Fibroblast of peridontal ligament (primary cell): Measurements from ENCODE around the gene CLK3.

ENCODE experiments used
- DNase-seq: peaks from one replicate; pipeline ENCODE4 v3.0.0-alpha.2; 2010; ENCODE audit errors: extremely low read depth

The CLK3 gene

DNA sequence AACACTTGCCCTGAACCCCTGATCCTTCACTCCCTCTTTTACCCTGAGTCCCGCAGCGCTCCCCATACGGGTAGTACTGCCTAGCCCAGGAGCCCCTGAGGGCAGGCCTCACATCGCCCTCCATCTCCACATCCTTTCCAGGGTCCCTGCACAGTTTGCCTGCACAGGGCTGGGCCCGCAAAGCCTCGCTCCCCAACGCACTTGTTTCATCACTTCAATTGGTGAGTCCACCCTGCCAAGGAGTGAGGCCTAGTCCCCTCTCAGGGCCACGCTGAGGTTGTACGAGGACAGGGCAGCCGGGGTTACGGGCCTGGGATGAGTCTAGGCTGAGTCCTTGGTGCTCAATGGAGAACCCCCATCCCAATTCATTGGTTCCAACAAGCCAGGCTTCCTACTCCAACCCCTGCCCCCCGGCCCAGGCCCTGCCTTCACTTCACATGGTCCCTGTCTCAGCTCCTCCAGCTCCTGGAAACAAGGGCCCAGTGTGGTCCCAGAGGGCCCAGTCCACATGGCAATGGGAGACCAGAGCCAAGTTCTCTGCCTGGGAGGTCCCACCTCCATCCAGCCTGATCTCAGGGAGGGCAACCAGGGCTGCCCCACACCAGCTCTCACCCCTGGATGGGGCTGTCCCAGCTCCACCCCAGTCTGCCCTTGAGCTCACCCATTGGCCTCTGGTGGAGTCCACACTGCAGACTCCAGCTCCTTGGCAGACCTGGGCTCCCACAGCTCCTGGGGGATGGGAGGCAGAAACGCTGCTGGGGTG, 12.4 kb upstream of the CLK3 start:
- no peak for DNase-seq

- DNase-seq = no peak
Measured at GRCh38 chr15:74603789-74604705, 11.6 kb upstream of the CLK3 start.

- no peak for DNase-seq
Measured at GRCh38 chr15:74604983-74605794, 10.4 kb upstream of the CLK3 start.

- no peak for DNase-seq
Measured at GRCh38 chr15:74605795-74606150, 9.9 kb upstream of the CLK3 start.

DNA sequence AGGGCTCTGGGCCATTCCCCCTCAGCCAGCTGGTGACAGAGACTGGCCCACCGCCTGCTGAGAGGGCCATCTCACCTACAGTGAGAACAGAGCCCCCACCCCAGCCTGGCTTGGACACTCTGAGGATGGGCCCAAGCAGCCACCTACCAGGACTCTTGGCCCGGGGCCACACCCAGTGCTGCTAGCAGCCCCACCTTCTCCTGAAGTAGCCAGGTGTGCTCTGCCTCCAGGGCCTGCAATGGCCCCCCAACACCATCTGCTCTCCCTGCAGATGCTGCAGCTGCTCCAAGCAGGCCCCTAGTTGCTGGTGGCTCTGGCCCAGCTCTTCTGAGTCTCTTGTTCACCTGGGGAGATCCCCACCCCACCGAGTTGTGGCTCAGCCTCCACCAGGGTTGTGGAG, 6.8 kb upstream of the CLK3 start:
- DNase-seq = no peak

- no peak for DNase-seq
Measured at GRCh38 chr15:74609938-74610301, 5.7 kb upstream of the CLK3 start.

- DNase-seq = no peak
Measured at GRCh38 chr15:74610302-74610951, 5.2 kb upstream of the CLK3 start.

DNA sequence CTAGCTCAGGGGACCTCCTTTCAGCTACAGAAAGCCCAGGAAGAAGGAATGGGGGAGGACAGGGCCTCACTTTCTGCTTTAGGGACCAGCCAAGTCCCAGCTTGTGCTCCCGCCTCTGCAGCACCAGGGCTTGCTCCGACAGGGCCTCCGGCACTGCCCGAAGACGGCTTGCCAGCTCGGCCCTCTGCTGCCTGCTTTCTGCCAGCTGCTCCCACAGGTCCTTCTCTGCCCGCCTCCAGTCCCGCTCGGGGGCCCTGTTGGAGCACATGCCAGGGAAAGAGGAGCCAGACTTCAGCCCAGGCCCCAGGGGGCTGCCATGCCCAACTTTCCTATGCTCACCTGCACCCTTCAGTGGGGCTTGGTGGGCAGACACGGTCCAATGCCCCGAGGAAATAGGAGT, 4.3 kb upstream of the CLK3 start:
- no peak for DNase-seq

GRCh38 chr15:74611834-74612233, 3.8 kb upstream of the CLK3 start:
- DNase-seq = no peak

DNA sequence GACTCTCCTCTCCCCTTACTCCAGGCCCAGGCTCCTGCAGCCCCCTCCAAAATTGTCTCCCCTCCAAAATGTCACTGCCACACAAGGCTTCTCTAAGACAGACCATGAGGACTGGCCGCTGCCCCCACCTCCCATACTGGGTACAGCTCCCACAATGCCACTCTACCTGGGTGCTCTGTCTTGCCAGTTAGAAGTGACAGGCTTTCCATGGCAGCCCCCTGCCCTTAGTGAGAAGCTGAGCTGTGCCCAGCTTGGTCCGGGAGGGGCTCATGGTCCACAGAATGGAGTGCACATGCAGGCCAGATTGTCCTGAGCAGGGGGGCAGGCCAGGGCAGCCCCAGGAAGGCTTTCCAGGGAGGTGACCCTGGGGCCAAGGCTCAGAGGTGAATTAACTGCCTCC, 3.0 kb upstream of the CLK3 start:
- no peak for DNase-seq

DNA sequence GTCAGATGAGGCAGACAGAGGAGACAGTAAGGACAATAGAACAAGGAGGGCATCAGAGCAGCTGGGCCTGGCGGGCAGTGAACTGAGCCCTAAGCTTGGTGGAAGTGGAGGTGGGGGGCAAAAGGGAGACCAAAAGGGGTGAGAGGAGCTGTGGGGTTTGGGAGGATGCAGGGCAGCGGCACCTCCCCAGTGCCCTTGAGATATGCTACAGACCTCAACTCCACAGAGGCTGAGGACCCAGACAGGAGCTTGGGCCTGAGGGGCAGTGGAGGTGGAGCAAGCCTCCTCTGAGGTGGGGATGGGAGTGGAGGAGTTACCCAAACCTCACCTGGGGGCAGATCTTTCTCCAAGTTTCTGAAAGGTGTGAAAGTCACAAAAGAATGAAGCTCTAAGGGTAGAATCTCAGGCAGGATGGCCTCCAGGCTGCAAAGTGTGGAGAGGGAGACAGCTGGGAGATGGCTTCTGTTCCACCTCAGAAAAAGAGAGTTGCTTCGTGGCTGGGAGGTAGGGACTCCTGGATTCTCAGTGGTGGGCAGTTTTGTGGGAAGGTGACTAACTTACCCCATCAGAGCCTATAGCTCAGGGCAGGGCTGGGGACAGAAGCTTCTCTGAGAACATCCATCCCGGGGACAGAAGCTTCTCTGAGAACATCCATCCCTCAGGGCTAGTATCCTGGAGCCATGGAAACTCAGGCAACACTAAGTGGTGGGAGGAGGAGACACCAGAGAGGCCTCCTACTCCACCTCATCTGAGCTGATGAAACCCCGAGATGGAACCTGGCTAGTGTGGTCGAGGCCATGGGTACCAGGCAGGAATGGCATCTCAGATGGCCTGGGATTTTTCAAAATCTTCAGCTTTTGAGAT, 2.3 kb upstream of the CLK3 start:
- DNase-seq = no peak

GRCh38 chr15:74613953-74614743, 1.5 kb upstream of the CLK3 start:
- DNase-seq = no peak

DNA sequence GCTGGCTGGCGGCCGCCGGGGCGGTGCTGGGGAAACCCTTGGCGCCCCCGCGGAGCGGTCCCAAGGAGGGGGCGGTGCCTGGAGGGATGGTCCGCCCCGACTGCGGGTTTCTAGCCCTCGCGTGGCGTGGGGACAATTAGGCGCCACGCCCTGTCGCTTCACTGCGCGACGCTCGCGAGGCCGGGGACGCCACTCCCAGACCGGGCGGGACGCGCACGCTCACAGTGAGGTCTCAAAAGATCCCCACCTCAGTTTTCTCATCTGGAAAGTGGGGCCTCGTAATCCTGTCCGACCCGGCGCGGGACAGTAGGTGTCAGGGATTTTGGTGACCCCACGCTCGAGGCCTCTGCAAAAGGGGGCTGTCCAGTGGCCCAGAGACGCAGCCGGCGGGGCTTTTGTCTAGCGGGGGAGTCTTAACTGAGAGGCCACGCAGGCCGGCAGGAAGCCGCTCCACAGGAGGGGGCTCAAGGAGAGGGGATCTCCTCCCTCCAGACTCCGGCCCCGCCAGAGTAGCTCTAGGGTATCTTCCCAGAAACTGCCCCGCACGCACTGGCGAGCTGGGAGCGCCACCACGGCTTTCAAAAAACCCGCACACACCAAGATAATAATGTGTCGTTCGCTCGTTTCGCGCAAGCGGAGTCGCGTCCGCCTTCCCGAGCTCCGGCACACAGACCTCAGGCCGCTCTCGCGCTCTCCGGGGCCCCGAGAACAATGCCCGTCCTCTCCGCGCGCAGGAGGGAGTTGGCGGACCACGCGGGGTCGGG, 710 bp upstream of the CLK3 start:
- DNase-seq = peak; percentile 68

- peak; percentile 64 for DNase-seq
Measured at GRCh38 chr15:74616366-74616939, 817 bp downstream of the CLK3 start.

GRCh38 chr15:74616996-74617395, 1.4 kb downstream of the CLK3 start:
- DNase-seq = no peak

- DNase-seq = no peak
Measured at GRCh38 chr15:74618841-74619596, 3.4 kb downstream of the CLK3 start.

- no peak for DNase-seq
Measured at GRCh38 chr15:74619916-74620635, 4.4 kb downstream of the CLK3 start.
